Kidney glomerular epithelial cell (primary cell): ENCODE data around the gene POU2F3.
A peak's percentile ranks its signal among the peaks of the same experiment; 100 is the strongest.

Experiments
- DNase-seq: peaks from one replicate; lab custom pipeline; 2025; lab: John Stamatoyannopoulos, UW

Gene POU2F3

GRCh38 chr11:120210626-120211521 is 29.1 kb upstream of the POU2F3 start, which contains the start of gene OAF:
TSS of gene OAF (plus strand) at chr11:120211032. CDS start at chr11:120211280, 248 bp downstream.
- DNase-seq = peak; percentile 38

- no peak for DNase-seq
Measured at GRCh38 chr11:120211522-120212258, 28.2 kb upstream of the POU2F3 start.

GRCh38 chr11:120212259-120212878 is 27.6 kb upstream of the POU2F3 start:
- DNase-seq = no peak

- no peak for DNase-seq
Measured at GRCh38 chr11:120212926-120213325, 27.0 kb upstream of the POU2F3 start.

GRCh38 chr11:120214581-120214980 is 25.4 kb upstream of the POU2F3 start:
- no peak for DNase-seq

GRCh38 chr11:120215634-120216033 is 24.3 kb upstream of the POU2F3 start:
- DNase-seq = peak; percentile 10

GRCh38 chr11:120216426-120217102 is 23.4 kb upstream of the POU2F3 start:
- DNase-seq = no peak

- DNase-seq = no peak
Measured at GRCh38 chr11:120217526-120217925, 22.4 kb upstream of the POU2F3 start.

GRCh38 chr11:120217941-120218694 is 21.8 kb upstream of the POU2F3 start:
- DNase-seq = no peak

GRCh38 chr11:120218695-120219033 is 21.3 kb upstream of the POU2F3 start:
- DNase-seq = no peak

GRCh38 chr11:120219232-120219937 is 20.6 kb upstream of the POU2F3 start:
- no peak for DNase-seq

- no peak for DNase-seq
Measured at GRCh38 chr11:120219938-120220746, 19.8 kb upstream of the POU2F3 start.

- DNase-seq = no peak
Measured at GRCh38 chr11:120220747-120221037, 19.2 kb upstream of the POU2F3 start.

- no peak for DNase-seq
Measured at GRCh38 chr11:120221115-120221752, 18.7 kb upstream of the POU2F3 start.

GRCh38 chr11:120222916-120223315 is 17.0 kb upstream of the POU2F3 start:
- DNase-seq = no peak

GRCh38 chr11:120223793-120224192 is 16.1 kb upstream of the POU2F3 start:
- DNase-seq = no peak

- DNase-seq = no peak
Measured at GRCh38 chr11:120224361-120224760, 15.6 kb upstream of the POU2F3 start.

- DNase-seq = no peak
Measured at GRCh38 chr11:120224972-120225909, 14.7 kb upstream of the POU2F3 start.
